Measurements from ENCODE around the gene GRIK1.

DNA sequence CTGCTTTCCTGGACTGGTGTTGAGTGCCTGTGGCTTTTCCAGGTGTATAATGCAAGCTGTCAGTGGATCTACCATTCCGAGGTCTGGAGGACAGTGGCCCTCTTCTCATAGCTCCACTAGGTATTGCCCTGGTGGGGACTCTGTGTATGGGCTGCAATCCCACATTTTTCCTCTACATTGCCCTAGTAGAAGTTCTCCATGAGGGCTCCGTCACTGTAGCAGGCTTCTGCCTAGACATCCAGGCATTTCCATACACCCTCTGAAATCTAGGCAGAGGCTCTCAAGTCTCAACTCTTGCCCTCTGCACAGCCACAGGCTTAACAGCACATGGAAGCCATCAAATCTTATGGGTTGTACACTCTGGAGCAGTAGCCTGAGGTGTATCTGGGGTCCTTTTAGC, 107.6 kb downstream of the GRIK1 start:
- TF ChIP-seq, protein P1, sequence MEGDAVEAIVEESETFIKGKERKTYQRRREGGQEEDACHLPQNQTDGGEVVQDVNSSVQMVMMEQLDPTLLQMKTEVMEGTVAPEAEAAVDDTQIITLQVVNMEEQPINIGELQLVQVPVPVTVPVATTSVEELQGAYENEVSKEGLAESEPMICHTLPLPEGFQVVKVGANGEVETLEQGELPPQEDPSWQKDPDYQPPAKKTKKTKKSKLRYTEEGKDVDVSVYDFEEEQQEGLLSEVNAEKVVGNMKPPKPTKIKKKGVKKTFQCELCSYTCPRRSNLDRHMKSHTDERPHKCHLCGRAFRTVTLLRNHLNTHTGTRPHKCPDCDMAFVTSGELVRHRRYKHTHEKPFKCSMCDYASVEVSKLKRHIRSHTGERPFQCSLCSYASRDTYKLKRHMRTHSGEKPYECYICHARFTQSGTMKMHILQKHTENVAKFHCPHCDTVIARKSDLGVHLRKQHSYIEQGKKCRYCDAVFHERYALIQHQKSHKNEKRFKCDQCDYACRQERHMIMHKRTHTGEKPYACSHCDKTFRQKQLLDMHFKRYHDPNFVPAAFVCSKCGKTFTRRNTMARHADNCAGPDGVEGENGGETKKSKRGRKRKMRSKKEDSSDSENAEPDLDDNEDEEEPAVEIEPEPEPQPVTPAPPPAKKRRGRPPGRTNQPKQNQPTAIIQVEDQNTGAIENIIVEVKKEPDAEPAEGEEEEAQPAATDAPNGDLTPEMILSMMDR (optimal IDR thresholded peaks at IDR 0.05 in 1 of 3, IDR thresholded peaks at IDR 0.05 in 1 of 3, conservative IDR thresholded peaks at IDR 0.05 in 1 of 3; ENCODE audit: extremely low read depth in 1 of 3, insufficient read depth in 2 of 3, low read length in 3 of 3), result no peak
- no peak for TF ChIP-seq EZH2 (IDR thresholded peaks at IDR 0.05; ENCODE audit: low read length)

Data from keratinocyte (primary cell).